Activated CD8-positive, alpha-beta T cell treated with anti-CD3 and anti-CD28 coated beads for 36 hours (primary cell): ENCODE measurements around the gene FGFRL1. TPM values are rescaled to one million over a fixed set of nuclear protein-coding genes. Genes with fewer than 3 reads are reported as not detected.

Experiments used
- ATAC-seq: fragments of 200-7000 bp; cut with Tn5 transposase; one replicate; pipeline ENCODE4 v1.10.0; 2021; ENCODE audit warnings: mild to moderate bottlenecking, moderate library complexity
- CTCF ChIA-PET: fragments of 350-600 bp; sonication (Branson Sonifier 250); formaldehyde crosslinking; loops from one replicate; lab custom pipeline; 2021; ENCODE audit warnings: antibody characterized with exemption; lab: Charles Lee
- POLR2A ChIA-PET: fragments of 350-600 bp; sonication (Branson Sonifier 250); formaldehyde crosslinking; loops from one replicate; lab custom pipeline; 2021; ENCODE audit warnings: antibody characterized with exemption; lab: Charles Lee
- DNase-seq: peaks from one replicate; pipeline ENCODE4 v3.0.0-alpha.2; 2020
- H3K27ac Mint-ChIP-seq: one replicate; pipeline ENCODE4 v1.8.0; 2021; ENCODE audit warnings: mild to moderate bottlenecking, mixed read lengths
- H3K27me3 Mint-ChIP-seq: one replicate; pipeline ENCODE4 v1.8.0; 2021; ENCODE audit warnings: mixed read lengths
- H3K36me3 Mint-ChIP-seq: one replicate; pipeline ENCODE4 v1.8.0; 2021; ENCODE audit warnings: low read depth, mixed read lengths
- H3K4me1 Mint-ChIP-seq: one replicate; pipeline ENCODE4 v1.8.0; 2021; ENCODE audit warnings: low read depth, mixed read lengths
- H3K4me3 Mint-ChIP-seq: one replicate; pipeline ENCODE4 v1.8.0; 2021; ENCODE audit warnings: mild to moderate bottlenecking, moderate library complexity, mixed read lengths
- H3K9me3 Mint-ChIP-seq: one replicate; pipeline ENCODE4 v1.8.0; 2021; ENCODE audit warnings: mixed read lengths
- intact Hi-C: fragments of 100-400 bp; cut with micrococcal nuclease; formaldehyde crosslinking; loops from one replicate; pipeline ENCODE4 v1.10.0; 2022
- total RNA-seq, 2 experiments: library from RNA; stranded (reverse); gene quantifications; one replicate each; pipeline ENCODE4 v1.2.3, GENCODE V29; 2021
- TF ChIP-seq, protein P1 (sequence below): fragments of 200-600 bp; IDR thresholded peaks from one replicate; pipeline ENCODE4 v1.8.0; 2022; ENCODE audit warnings: antibody characterized with exemption, mild to moderate bottlenecking

Gene FGFRL1
- total RNA-seq, 2 experiments from 2014 or later = 16.2 to 18.0 TPM

DNA sequence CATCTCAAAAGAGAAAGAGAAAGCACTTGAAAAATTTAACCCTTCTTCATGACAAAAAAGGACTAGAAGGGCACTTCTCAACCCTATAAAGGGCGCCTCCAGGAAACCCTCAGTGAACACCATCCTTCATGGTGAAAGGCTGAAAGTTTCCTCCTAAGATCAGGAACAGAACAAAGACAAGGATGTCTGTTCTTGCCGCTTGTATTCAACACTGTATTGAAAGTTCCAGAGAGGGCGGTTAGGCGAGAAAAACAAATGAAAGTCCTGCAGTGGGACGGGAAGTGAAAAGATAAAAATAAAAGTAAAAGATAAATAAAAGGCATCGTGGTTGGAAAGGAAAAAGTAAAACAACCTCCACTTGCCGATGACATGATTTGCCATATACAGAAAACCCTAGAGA is 51.0 kb downstream of the FGFRL1 start:
- intact Hi-C loops = no loop called here
- CTCF ChIA-PET = interaction anchor here (1.7 kb wide), 1 partner anchor 11 kb away, joined by 7 read pairs; no protein-coding TSS in a partner anchor
- no peak overlapping the region for H3K27ac Mint-ChIP-seq
- peaks cover 11% of the 10 kb centered on the region for H3K4me1 Mint-ChIP-seq
- POLR2A ChIA-PET = no interaction called here
- ATAC-seq = no peak
- no peak for DNase-seq
- peaks cover 20% of the 10 kb centered on the region for H3K27me3 Mint-ChIP-seq
- no peaks in the 10 kb centered on the region for H3K36me3 Mint-ChIP-seq
- H3K4me3 Mint-ChIP-seq = no peak overlapping the region
- TF ChIP-seq, protein P1, sequence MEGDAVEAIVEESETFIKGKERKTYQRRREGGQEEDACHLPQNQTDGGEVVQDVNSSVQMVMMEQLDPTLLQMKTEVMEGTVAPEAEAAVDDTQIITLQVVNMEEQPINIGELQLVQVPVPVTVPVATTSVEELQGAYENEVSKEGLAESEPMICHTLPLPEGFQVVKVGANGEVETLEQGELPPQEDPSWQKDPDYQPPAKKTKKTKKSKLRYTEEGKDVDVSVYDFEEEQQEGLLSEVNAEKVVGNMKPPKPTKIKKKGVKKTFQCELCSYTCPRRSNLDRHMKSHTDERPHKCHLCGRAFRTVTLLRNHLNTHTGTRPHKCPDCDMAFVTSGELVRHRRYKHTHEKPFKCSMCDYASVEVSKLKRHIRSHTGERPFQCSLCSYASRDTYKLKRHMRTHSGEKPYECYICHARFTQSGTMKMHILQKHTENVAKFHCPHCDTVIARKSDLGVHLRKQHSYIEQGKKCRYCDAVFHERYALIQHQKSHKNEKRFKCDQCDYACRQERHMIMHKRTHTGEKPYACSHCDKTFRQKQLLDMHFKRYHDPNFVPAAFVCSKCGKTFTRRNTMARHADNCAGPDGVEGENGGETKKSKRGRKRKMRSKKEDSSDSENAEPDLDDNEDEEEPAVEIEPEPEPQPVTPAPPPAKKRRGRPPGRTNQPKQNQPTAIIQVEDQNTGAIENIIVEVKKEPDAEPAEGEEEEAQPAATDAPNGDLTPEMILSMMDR = no peak
- H3K9me3 Mint-ChIP-seq = peaks cover 6% of the 10 kb centered on the region

DNA sequence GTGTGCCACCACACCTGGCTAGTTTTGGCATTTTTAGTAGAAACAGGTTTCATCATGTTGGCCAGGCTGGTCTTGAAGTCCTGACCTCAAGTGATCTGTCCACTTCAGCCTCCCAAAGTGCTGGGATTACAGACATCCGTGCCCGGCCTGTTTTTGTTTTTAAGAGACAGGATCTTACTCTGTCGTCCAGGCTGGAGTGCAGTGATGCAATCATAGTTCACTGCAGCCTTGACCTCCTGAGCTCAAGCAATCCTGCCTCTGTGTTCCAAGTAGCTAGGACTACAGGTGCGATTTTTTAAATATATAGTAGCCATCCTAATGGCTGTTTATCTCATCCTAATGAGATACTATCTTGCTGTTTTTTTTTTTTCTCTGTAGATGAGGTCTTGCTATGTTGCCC is 54.3 kb downstream of the FGFRL1 start:
- ATAC-seq (no peak), DNase-seq (no peak)
- POLR2A ChIA-PET = interaction anchor here (0.9 to 1.1 kb wide), 2 partner anchors 10 to 11 kb away, joined by 3 to 4 read pairs; no protein-coding TSS in a partner anchor
- peaks cover 11% of the 10 kb centered on the region for H3K4me1 Mint-ChIP-seq
- H3K9me3 Mint-ChIP-seq = peaks cover 6% of the 10 kb centered on the region
- H3K27ac Mint-ChIP-seq = no peak overlapping the region
- no peaks in the 10 kb centered on the region for H3K36me3 Mint-ChIP-seq
- CTCF ChIA-PET = no interaction called here
- intact Hi-C loops = no loop called here
- peaks cover 24% of the 10 kb centered on the region for H3K27me3 Mint-ChIP-seq
- TF ChIP-seq, protein P1 = no peak
- no peak overlapping the region for H3K4me3 Mint-ChIP-seq

- Mint-ChIP-seq H3K4me3 (no peak overlapping the region), H3K4me1 (peaks cover 8% of the 10 kb centered on the region), H3K27me3 (peaks cover 14% of the 10 kb centered on the region), H3K9me3 (no peaks in the 10 kb centered on the region), H3K27ac (no peak overlapping the region), H3K36me3 (no peaks in the 10 kb centered on the region)
- DNase-seq (no peak), ATAC-seq (no peak)
- POLR2A ChIA-PET = no interaction called here
- intact Hi-C loops = no loop called here
- CTCF ChIA-PET = no interaction called here
- TF ChIP-seq, protein P1 = no peak
These were observed 58.0 kb downstream of the FGFRL1 start for GRCh38 chr4:1069394-1069793.

DNA sequence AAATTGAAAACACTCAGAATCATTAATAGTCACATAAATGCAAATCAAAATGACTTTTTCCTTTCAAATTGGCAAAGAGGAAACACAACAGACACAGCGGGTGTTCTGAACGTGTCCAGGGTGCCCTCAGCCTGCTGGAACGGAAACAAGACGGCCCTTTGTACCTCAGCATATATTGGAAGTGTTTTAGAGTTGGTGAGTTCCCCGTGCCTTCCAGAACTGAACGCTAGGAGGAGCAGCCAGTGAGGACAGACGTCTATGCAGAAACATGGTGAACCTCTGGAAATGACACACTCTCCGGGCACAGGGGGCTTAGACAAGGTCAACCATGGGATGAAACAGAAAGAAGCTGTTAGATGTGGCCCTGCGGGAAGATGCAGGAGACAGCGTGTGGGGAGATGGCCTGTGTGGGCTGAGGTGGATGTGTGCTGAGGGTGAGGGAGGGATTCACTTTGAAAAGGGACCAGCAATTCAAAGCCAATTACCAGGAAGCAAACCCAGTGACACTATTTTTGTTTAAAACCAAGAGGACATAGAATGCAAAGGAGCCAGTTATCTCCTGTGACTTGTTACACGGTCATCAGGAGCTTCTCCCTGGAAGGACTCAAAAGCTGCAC is 61.5 kb downstream of the FGFRL1 start:
- Mint-ChIP-seq H3K9me3 (no peaks in the 10 kb centered on the region), H3K4me3 (no peak overlapping the region), H3K36me3 (no peaks in the 10 kb centered on the region), H3K27me3 (peaks cover 9% of the 10 kb centered on the region), H3K27ac (no peak overlapping the region), H3K4me1 (peaks cover 8% of the 10 kb centered on the region)
- CTCF ChIA-PET = interaction anchor here (0.9 to 1.6 kb wide), 6 partner anchors 8 to 195 kb away, joined by 3 to 7 read pairs (median 4); no protein-coding TSS in a partner anchor
- POLR2A ChIA-PET = no interaction called here
- DNase-seq (peak; percentile 81), ATAC-seq (peak; percentile 96)
- TF ChIP-seq, protein P1 = peak; percentile 69
- intact Hi-C loops = no loop called here

- intact Hi-C loops = no loop called here
- peaks cover 8% of the 10 kb centered on the region for H3K4me1 Mint-ChIP-seq
- H3K9me3 Mint-ChIP-seq = no peaks in the 10 kb centered on the region
- POLR2A ChIA-PET = no interaction called here
- no peak overlapping the region for H3K4me3 Mint-ChIP-seq
- no peak overlapping the region for H3K27ac Mint-ChIP-seq
- H3K27me3 Mint-ChIP-seq = peaks cover 4% of the 10 kb centered on the region
- CTCF ChIA-PET = interaction anchor here (0.8 to 1.3 kb wide), 2 partner anchors 10 to 57 kb away, joined by 3 to 4 read pairs; no protein-coding TSS in a partner anchor
- ATAC-seq = no peak
- no peak for DNase-seq
- TF ChIP-seq, protein P1 = no peak
- H3K36me3 Mint-ChIP-seq = no peaks in the 10 kb centered on the region
These were observed 62.7 kb downstream of the FGFRL1 start for GRCh38 chr4:1074077-1074476.
